Ishikawa (cell line): ENCODE data around the gene CC2D2A.

Source experiments
- CEBPB ChIP-seq: IDR thresholded peaks from 2 replicates; pipeline ENCODE4 v1.6.1; 2012
- CREB1 ChIP-seq: IDR thresholded peaks from 2 replicates; pipeline ENCODE4 v1.6.1; 2012; ENCODE audit warnings: low read depth
- EGR1 ChIP-seq: IDR thresholded peaks from 2 replicates; pipeline ENCODE4 v1.6.1; 2012
- EP300 ChIP-seq: IDR thresholded peaks from 2 replicates; pipeline ENCODE4 v1.6.1; 2012; ENCODE audit warnings: borderline replicate concordance
- FOXM1 ChIP-seq: IDR thresholded peaks from 2 replicates; pipeline ENCODE4 v1.6.1; 2012; ENCODE audit warnings: low read depth, borderline replicate concordance
- MAX ChIP-seq: IDR thresholded peaks from 2 replicates; pipeline ENCODE4 v1.6.1; 2012
- NFIC ChIP-seq: IDR thresholded peaks from 2 replicates; pipeline ENCODE4 v1.6.1; 2012
- RAD21 ChIP-seq: IDR thresholded peaks from 2 replicates; pipeline ENCODE4 v1.6.1; 2012; ENCODE audit warnings: low read depth
- TAF1 ChIP-seq: IDR thresholded peaks from 2 replicates; pipeline ENCODE4 v1.6.1; 2012; ENCODE audit warnings: low read depth, mild to moderate bottlenecking
- TCF12 ChIP-seq: IDR thresholded peaks from 2 replicates; pipeline ENCODE4 v1.6.1; 2012; ENCODE audit warnings: low read depth
- TEAD4 ChIP-seq: IDR thresholded peaks from 2 replicates; pipeline ENCODE4 v1.6.1; 2012
- USF1 ChIP-seq: IDR thresholded peaks from 2 replicates; pipeline ENCODE4 v1.6.1; 2012
- YY1 ChIP-seq: IDR thresholded peaks from 2 replicates; pipeline ENCODE4 v1.6.1; 2012; ENCODE audit warnings: low read depth
- ZBTB7A ChIP-seq: IDR thresholded peaks from 2 replicates; pipeline ENCODE4 v1.6.1; 2012; ENCODE audit warnings: low read depth
- TF ChIP-seq, protein P1 (sequence below): IDR thresholded peaks from 2 replicates; pipeline ENCODE4 v1.6.1; 2012; ENCODE audit warnings: low read depth, mild to moderate bottlenecking

Gene CC2D2A

GRCh38 chr4:15556511-15557092, 86.9 kb downstream of the CC2D2A start:
- no peak for TF ChIP-seq NFIC
- TF ChIP-seq, protein P1, sequence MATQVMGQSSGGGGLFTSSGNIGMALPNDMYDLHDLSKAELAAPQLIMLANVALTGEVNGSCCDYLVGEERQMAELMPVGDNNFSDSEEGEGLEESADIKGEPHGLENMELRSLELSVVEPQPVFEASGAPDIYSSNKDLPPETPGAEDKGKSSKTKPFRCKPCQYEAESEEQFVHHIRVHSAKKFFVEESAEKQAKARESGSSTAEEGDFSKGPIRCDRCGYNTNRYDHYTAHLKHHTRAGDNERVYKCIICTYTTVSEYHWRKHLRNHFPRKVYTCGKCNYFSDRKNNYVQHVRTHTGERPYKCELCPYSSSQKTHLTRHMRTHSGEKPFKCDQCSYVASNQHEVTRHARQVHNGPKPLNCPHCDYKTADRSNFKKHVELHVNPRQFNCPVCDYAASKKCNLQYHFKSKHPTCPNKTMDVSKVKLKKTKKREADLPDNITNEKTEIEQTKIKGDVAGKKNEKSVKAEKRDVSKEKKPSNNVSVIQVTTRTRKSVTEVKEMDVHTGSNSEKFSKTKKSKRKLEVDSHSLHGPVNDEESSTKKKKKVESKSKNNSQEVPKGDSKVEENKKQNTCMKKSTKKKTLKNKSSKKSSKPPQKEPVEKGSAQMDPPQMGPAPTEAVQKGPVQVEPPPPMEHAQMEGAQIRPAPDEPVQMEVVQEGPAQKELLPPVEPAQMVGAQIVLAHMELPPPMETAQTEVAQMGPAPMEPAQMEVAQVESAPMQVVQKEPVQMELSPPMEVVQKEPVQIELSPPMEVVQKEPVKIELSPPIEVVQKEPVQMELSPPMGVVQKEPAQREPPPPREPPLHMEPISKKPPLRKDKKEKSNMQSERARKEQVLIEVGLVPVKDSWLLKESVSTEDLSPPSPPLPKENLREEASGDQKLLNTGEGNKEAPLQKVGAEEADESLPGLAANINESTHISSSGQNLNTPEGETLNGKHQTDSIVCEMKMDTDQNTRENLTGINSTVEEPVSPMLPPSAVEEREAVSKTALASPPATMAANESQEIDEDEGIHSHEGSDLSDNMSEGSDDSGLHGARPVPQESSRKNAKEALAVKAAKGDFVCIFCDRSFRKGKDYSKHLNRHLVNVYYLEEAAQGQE = no peak
- TF ChIP-seq USF1 = no peak
- no peak for TF ChIP-seq YY1
- no peak for TF ChIP-seq TAF1
- TF ChIP-seq EP300 = no peak
- TF ChIP-seq EGR1 = no peak
- TF ChIP-seq ZBTB7A = no peak
- TF ChIP-seq TCF12 = no peak
- no peak for TF ChIP-seq RAD21
- no peak for TF ChIP-seq TEAD4
- TF ChIP-seq FOXM1 = no peak
- no peak for TF ChIP-seq MAX
- TF ChIP-seq CEBPB = no peak
- no peak for TF ChIP-seq CREB1

GRCh38 chr4:15557786-15558550, 88.3 kb downstream of the CC2D2A start:
- TF ChIP-seq NFIC = no peak
- no peak for TF ChIP-seq ZBTB7A
- TF ChIP-seq TCF12 = no peak
- no peak for TF ChIP-seq TAF1
- TF ChIP-seq MAX = no peak
- TF ChIP-seq, protein P1 = no peak
- TF ChIP-seq FOXM1 = no peak
- no peak for TF ChIP-seq TEAD4
- TF ChIP-seq EP300 = no peak
- no peak for TF ChIP-seq YY1
- TF ChIP-seq USF1 = no peak
- TF ChIP-seq CREB1 = no peak
- TF ChIP-seq CEBPB = no peak
- no peak for TF ChIP-seq EGR1
- no peak for TF ChIP-seq RAD21

- no peak for TF ChIP-seq USF1
- TF ChIP-seq TAF1 = no peak
- TF ChIP-seq EP300 = no peak
Measured at GRCh38 chr4:15558561-15558960, 88.9 kb downstream of the CC2D2A start.

DNA sequence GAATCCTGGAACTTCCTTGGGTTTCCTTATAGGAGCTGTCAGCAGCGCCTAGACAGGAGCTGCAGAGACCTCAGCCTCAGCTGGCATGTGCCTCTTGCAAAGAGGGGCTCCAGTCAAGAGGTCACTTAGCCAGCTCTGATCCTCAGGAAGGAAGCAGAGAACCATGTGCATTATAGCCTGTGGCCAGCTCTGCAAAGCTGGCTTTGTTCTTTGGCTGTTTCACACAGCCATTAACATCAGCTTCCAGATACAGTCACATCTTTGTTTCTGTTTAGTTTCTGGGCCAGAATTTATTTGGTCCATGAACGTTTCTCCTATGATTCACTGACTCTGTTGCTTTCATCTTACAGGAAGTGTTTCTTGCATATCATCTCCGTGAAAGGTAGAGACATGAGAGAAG, 92.4 kb downstream of the CC2D2A start:
- TF ChIP-seq RAD21 (no peak), CEBPB (no peak), EP300 (no peak), USF1 (no peak), TEAD4 (no peak)

GRCh38 chr4:15562623-15563022, 92.9 kb downstream of the CC2D2A start:
- TF ChIP-seq TCF12 (no peak), ZBTB7A (no peak), RAD21 (no peak), YY1 (no peak), EP300 (no peak), NFIC (no peak), USF1 (no peak), MAX (no peak), CREB1 (no peak), FOXM1 (no peak), EGR1 (no peak), CEBPB (no peak)
- TF ChIP-seq, protein P1 = no peak
